ENCODE results near the gene SGPL1. TPM values are rescaled to one million over a fixed set of nuclear protein-coding genes. Genes with fewer than 3 reads are reported as not detected.

The SGPL1 gene
- polyA plus RNA-seq, 3 donors from 2014 or later = 19.8 to 25.9 (median 20.3) TPM

Other genes starting within 250 kb of the SGPL1 start
- gene PRF1, start 213.2 kb upstream of the SGPL1 start, polyA plus RNA-seq = 1,000 to 10,000 TPM; 4,156 to 6,150 (median 5,696) TPM
- under 1 TPM; 0.36 to 0.56 (median 0.37) TPM for gene ADAMTS14, start 143.4 kb upstream of the SGPL1 start, polyA plus RNA-seq
- gene TBATA, start 30.6 kb upstream of the SGPL1 start, polyA plus RNA-seq = not detected
- gene PCBD1, start 72.6 kb downstream of the SGPL1 start, polyA plus RNA-seq = 10 to 100 TPM; 24.0 to 35.2 (median 25.4) TPM